Natural killer cell (primary cell): ENCODE results near the gene LDHAL6B. TPM values are rescaled to one million over a fixed set of nuclear protein-coding genes. Genes with fewer than 3 reads are reported as not detected.

ENCODE experiments used
- ATAC-seq, 3 donors: fragments of 150-1000 bp in 2 of 3; fragments of 200-7000 bp in 1 of 3; cut with Tn5 transposase; 1 replicate in 1 of 3; 2 replicates in 2 of 3; pipeline ENCODE4 v1.10.0; 2021; ENCODE audit warnings: mild to moderate bottlenecking in 2 of 3, moderate library complexity in 2 of 3
- DNase-seq, 2 donors: peaks; one replicate each; pipeline versions ENCODE4 v3.0.0 to v3.0.0-alpha.2; 2013 to 2021; ENCODE audit warnings: mixed read lengths in 1 of 2
- H3K27ac ChIP-seq: one replicate; pipeline ENCODE4 v1.5.1; 2013; ENCODE audit warnings: mild to moderate bottlenecking, low read length
- H3K27me3 ChIP-seq: one replicate; pipeline ENCODE4 v1.6.1; 2013; ENCODE audit warnings: low read length; ENCODE audit not compliant: control insufficient read depth, insufficient read depth
- H3K36me3 ChIP-seq: one replicate; pipeline ENCODE4 v1.6.1; 2013; ENCODE audit warnings: low read length; ENCODE audit not compliant: control insufficient read depth, insufficient read depth
- H3K4me1 ChIP-seq: one replicate; pipeline ENCODE4 v1.6.1; 2013; ENCODE audit warnings: low read length; ENCODE audit not compliant: control insufficient read depth, insufficient read depth
- H3K4me3 ChIP-seq: one replicate; pipeline ENCODE4 v1.5.1; 2013; ENCODE audit warnings: low read length
- H3K9me3 ChIP-seq: one replicate; pipeline ENCODE4 v1.6.1; 2013; ENCODE audit warnings: low read length; ENCODE audit not compliant: control insufficient read depth, insufficient read depth
- H3K27ac Mint-ChIP-seq, 2 donors: one replicate each; pipeline ENCODE4 v1.8.0; 2022; ENCODE audit warnings: mild to moderate bottlenecking in 2 of 2, mixed read lengths in 2 of 2, moderate library complexity in 1 of 2
- H3K27me3 Mint-ChIP-seq, 2 donors: one replicate each; pipeline ENCODE4 v1.8.0; 2022; ENCODE audit warnings: low read depth in 2 of 2, mixed read lengths in 2 of 2
- H3K36me3 Mint-ChIP-seq: one replicate; pipeline ENCODE4 v1.8.0; 2022; ENCODE audit warnings: mixed read lengths
- H3K4me1 Mint-ChIP-seq, 2 donors: one replicate each; pipeline ENCODE4 v1.8.0; 2022; ENCODE audit warnings: mixed read lengths in 2 of 2
- H3K4me3 Mint-ChIP-seq: one replicate; pipeline ENCODE4 v1.8.0; 2022; ENCODE audit warnings: mild to moderate bottlenecking, moderate library complexity, mixed read lengths
- H3K9me3 Mint-ChIP-seq, 2 donors: one replicate each; pipeline ENCODE4 v1.8.0; 2022; ENCODE audit warnings: mixed read lengths in 2 of 2
- WGBS: methylation state at CpG from one replicate; pipeline ENCODE4 v1.1.7; 2013; ENCODE audit warnings: missing lambda C conversion rate; ENCODE audit not compliant: insufficient coverage; 5-methylcytosine and 5-hydroxymethylcytosine counted together
- intact Hi-C: fragments of 100-400 bp; cut with micrococcal nuclease; formaldehyde crosslinking; loops from one replicate; pipeline ENCODE4 v1.14.2; 2022
- total RNA-seq, 4 donors: library from RNA; stranded (reverse); fragments of 120-200 nt in 1 of 4; gene quantifications; one replicate each; pipeline versions ENCODE4 v1.2.3 to v1.2.4, GENCODE V29; 2013 to 2022
- TF ChIP-seq, protein P1 (sequence below): fragments of 200-600 bp; IDR thresholded peaks from one replicate; pipeline ENCODE4 v1.8.0; 2022; ENCODE audit warnings: antibody characterized with exemption

LDHAL6B gene
- total RNA-seq, 3 donors from 2014 or later (not counting 1 experiment from before 2014, with no cell fraction given): not detected

- H3K9me3 Mint-ChIP-seq: no peaks in the 10 kb centered on the region
- no peaks in the 10 kb centered on the region for H3K36me3 Mint-ChIP-seq
- ATAC-seq: no peak
- H3K4me3 Mint-ChIP-seq: no peak overlapping the region
- H3K27ac Mint-ChIP-seq: no peak overlapping the region
- H3K27me3 Mint-ChIP-seq: peaks cover 0 to 4% of the 10 kb centered on the region in 2 donors
- 79% methylated on average over 6 of the region's 6 CpGs for WGBS
- TF ChIP-seq, protein P1, sequence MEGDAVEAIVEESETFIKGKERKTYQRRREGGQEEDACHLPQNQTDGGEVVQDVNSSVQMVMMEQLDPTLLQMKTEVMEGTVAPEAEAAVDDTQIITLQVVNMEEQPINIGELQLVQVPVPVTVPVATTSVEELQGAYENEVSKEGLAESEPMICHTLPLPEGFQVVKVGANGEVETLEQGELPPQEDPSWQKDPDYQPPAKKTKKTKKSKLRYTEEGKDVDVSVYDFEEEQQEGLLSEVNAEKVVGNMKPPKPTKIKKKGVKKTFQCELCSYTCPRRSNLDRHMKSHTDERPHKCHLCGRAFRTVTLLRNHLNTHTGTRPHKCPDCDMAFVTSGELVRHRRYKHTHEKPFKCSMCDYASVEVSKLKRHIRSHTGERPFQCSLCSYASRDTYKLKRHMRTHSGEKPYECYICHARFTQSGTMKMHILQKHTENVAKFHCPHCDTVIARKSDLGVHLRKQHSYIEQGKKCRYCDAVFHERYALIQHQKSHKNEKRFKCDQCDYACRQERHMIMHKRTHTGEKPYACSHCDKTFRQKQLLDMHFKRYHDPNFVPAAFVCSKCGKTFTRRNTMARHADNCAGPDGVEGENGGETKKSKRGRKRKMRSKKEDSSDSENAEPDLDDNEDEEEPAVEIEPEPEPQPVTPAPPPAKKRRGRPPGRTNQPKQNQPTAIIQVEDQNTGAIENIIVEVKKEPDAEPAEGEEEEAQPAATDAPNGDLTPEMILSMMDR: no peak
- no peak for DNase-seq
- Histone ChIP-seq H3K27me3 (no peaks in the 10 kb centered on the region), H3K27ac (no peak overlapping the region), H3K4me1 (no peaks in the 10 kb centered on the region), H3K9me3 (no peaks in the 10 kb centered on the region), H3K4me3 (no peak overlapping the region), H3K36me3 (peaks cover 3% of the 10 kb centered on the region)
- intact Hi-C loops: no loop called here
- H3K4me1 Mint-ChIP-seq: peaks cover 0 to 4% of the 10 kb centered on the region in 2 donors
Observed at GRCh38 chr15:59191855-59192237, 14.8 kb upstream of the LDHAL6B start.

DNA sequence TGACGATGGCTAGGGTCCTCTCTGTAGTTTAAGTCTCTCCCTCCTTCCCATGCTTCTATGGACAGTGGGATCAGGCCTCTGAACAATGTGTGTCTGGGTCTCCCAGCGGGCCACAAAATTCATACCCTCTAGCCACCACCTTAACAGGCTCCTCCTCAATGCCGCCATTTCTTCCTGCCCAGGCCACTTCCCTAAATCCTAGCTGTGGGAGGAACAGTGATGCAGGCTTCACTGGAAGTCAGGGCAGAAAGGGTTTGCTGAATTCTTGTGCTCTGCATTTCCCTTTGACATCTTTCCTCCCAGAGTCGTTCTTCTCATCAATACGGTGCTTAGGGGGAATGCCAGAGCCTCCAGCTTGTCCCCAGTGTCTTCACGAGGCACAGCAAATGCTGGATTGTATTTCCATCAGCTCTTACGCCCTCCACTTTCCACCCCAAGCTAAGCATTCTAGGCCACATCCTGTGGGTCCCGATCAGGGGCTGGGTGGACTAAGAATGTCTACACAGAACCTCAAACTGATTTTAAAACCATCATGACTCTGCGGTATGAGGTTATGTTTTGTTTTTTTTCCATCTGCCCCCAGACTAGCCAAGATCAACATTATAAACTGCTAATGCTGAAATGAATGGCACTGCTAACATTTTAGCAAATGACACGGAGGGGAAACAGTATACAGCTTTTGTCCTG is 11.9 kb upstream of the LDHAL6B start:
- DNase-seq (no peak), ATAC-seq (no peak)
- Mint-ChIP-seq H3K9me3 (no peaks in the 10 kb centered on the region), H3K27ac (no peak overlapping the region), H3K36me3 (no peaks in the 10 kb centered on the region), H3K4me3 (no peak overlapping the region), H3K4me1 (peaks cover 0 to 4% of the 10 kb centered on the region in 2 donors), H3K27me3 (no peaks in the 10 kb centered on the region)
- Histone ChIP-seq H3K36me3 (peaks cover 3% of the 10 kb centered on the region), H3K27me3 (no peaks in the 10 kb centered on the region), H3K4me1 (no peaks in the 10 kb centered on the region), H3K27ac (no peak overlapping the region), H3K9me3 (no peaks in the 10 kb centered on the region), H3K4me3 (no peak overlapping the region)
- TF ChIP-seq, protein P1: no peak
- intact Hi-C loops: no loop called here
- 83% methylated on average over 8 of the region's 10 CpGs for WGBS

DNA sequence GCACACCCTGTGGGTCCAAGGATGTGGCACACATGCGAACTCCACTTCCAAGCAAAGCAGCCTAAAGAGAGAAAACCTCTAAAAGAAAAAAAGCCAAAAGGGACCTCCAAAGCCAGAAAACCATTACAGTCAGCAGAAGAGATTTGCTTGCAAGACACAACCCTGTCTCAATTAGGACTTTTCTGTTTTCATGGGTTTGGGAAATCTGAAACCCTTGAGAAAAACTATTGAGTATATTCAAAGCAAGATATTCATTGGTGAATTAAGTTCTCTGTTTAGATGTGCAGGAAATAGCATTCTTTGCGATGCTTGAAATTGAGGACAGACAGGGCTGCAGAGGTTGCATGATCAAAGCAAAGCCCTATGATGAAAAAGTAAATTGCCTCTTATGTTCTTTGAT is 10.2 kb upstream of the LDHAL6B start:
- ATAC-seq: no peak
- H3K4me3 ChIP-seq: no peak overlapping the region
- H3K9me3 ChIP-seq: no peaks in the 10 kb centered on the region
- no peaks in the 10 kb centered on the region for H3K9me3 Mint-ChIP-seq
- TF ChIP-seq, protein P1: no peak
- intact Hi-C loops: no loop called here
- peaks cover 3% of the 10 kb centered on the region for H3K36me3 ChIP-seq
- H3K4me1 Mint-ChIP-seq: peaks cover 0 to 4% of the 10 kb centered on the region in 2 donors
- H3K27me3 Mint-ChIP-seq: no peaks in the 10 kb centered on the region
- no peaks in the 10 kb centered on the region for H3K27me3 ChIP-seq
- no peaks in the 10 kb centered on the region for H3K4me1 ChIP-seq
- H3K27ac Mint-ChIP-seq: no peak overlapping the region
- WGBS: 91% methylated on average over 2 of the region's 2 CpGs
- no peak for DNase-seq
- H3K27ac ChIP-seq: no peak overlapping the region
- no peaks in the 10 kb centered on the region for H3K36me3 Mint-ChIP-seq
- H3K4me3 Mint-ChIP-seq: no peak overlapping the region

DNA sequence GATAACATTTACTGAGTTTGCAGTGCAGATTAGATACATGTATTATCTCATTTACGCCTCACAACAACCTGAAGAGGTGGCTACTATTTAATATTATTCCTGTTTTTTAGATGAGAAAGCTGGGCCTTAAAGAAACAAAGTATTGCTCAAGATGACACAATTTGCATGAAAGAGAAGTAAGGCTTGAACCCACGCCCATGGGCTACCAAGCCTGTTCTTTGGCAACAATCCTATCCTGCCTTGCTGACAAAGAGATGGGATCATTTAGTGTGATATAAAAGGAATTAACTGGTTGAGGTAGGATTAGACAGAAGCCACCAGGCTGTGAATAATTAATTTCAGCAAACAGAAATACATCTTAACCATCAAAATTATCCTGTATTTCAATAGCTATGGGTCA is 9.2 kb upstream of the LDHAL6B start:
- H3K27ac Mint-ChIP-seq: no peak overlapping the region
- Histone ChIP-seq H3K27me3 (no peaks in the 10 kb centered on the region), H3K4me3 (no peak overlapping the region), H3K36me3 (peaks cover 3% of the 10 kb centered on the region), H3K27ac (no peak overlapping the region), H3K4me1 (no peaks in the 10 kb centered on the region), H3K9me3 (no peaks in the 10 kb centered on the region)
- H3K4me3 Mint-ChIP-seq: no peak overlapping the region
- 89% methylated on average over 1 of the region's 2 CpGs for WGBS
- H3K27me3 Mint-ChIP-seq: no peaks in the 10 kb centered on the region
- peaks cover 0 to 4% of the 10 kb centered on the region in 2 donors for H3K4me1 Mint-ChIP-seq
- TF ChIP-seq, protein P1: no peak
- intact Hi-C loops: no loop called here
- no peaks in the 10 kb centered on the region for H3K36me3 Mint-ChIP-seq
- DNase-seq (no peak), ATAC-seq (no peak)
- no peaks in the 10 kb centered on the region for H3K9me3 Mint-ChIP-seq
